Skeletal muscle tissue (tissue), 4 donors: ENCODE measurements around the gene GBA2. TPM values are rescaled to one million over a fixed set of nuclear protein-coding genes. Genes with fewer than 3 reads are reported as not detected.

ENCODE experiments used
- H3K27ac ChIP-seq: one replicate; pipeline ENCODE4 v1.7.0; 2013; ENCODE audit warnings: mild to moderate bottlenecking, low read depth, low read length, inconsistent platforms
- H3K27me3 ChIP-seq, 3 donors: one replicate each; pipeline ENCODE4 v1.7.0; 2013; ENCODE audit warnings: low read length in 3 of 3; ENCODE audit not compliant: control insufficient read depth in 3 of 3, insufficient read depth in 3 of 3
- H3K36me3 ChIP-seq, 3 donors: one replicate each; pipeline ENCODE4 v1.7.0; 2013; ENCODE audit warnings: low read length in 3 of 3; ENCODE audit not compliant: control insufficient read depth in 3 of 3, insufficient read depth in 3 of 3
- H3K4me1 ChIP-seq, 3 donors: one replicate each; pipeline ENCODE4 v1.7.0; 2013; ENCODE audit warnings: low read length in 3 of 3, mild to moderate bottlenecking in 3 of 3; ENCODE audit not compliant: control insufficient read depth in 3 of 3, insufficient read depth in 3 of 3
- H3K4me3 ChIP-seq, 3 donors: one replicate each; pipeline ENCODE4 v1.7.0; 2013; ENCODE audit warnings: low read length in 3 of 3
- H3K9ac ChIP-seq, 3 donors: one replicate each; pipeline ENCODE4 v1.7.0; 2013; ENCODE audit warnings: low read length in 3 of 3, mild to moderate bottlenecking in 3 of 3, moderate library complexity in 2 of 3, low read depth in 1 of 3
- H3K9me3 ChIP-seq, 3 donors: one replicate each; pipeline ENCODE4 v1.7.0; 2013; ENCODE audit warnings: low read length in 3 of 3; ENCODE audit not compliant: control insufficient read depth in 3 of 3
- total RNA-seq: library from RNA; depleted of rRNA; stranded (reverse); fragments of >200 nt; gene quantifications from one replicate; pipeline ENCODE4 v1.2.3, GENCODE V29; 2014
- donor health status: Osteomylitis.

The GBA2 gene
- total RNA-seq, 1 donor from 2014 or later, result 31.3 TPM

GRCh38 chr9:35756275-35757225, 7.5 kb upstream of the GBA2 start:
- Histone ChIP-seq H3K9ac (peak overlapping the region; percentile 82 to 92 (median 85)), H3K27me3 (no peaks in the 10 kb centered on the region), H3K4me1 (peaks cover 17 to 22% (median 20%) of the 10 kb centered on the region in 3 donors), H3K36me3 (peaks cover 35 to 43% (median 38%) of the 10 kb centered on the region in 3 donors), H3K9me3 (no peaks in the 10 kb centered on the region), H3K4me3 (peak overlapping the region; percentile 68 to 80 (median 71)), H3K27ac (peak overlapping the region; percentile 88)

DNA sequence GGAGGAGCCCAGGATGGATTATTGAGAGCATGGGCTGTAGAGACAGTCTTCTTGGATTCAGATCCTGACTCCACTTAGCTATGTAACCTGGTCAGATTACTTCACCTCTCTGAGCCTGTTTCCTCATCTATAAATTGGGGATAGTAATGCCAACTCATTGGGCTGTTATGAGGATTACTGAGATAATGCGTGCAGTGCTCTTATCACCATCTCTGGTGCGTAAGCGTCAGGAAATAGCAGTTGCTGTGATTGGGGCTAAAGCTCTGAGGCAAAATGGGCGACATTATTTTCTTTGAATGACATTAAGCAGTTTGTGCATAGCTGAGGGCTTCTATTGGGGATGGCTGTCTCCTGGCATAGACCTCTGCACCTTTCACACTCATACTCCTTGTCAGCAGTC, 6.0 kb upstream of the GBA2 start:
- no peaks in the 10 kb centered on the region for H3K9me3 ChIP-seq
- no peak overlapping the region for H3K27ac ChIP-seq
- no peaks in the 10 kb centered on the region for H3K27me3 ChIP-seq
- no peak overlapping the region for H3K9ac ChIP-seq
- H3K4me1 ChIP-seq, result peaks cover 27 to 32% (median 27%) of the 10 kb centered on the region in 3 donors
- peaks cover 46 to 54% (median 51%) of the 10 kb centered on the region in 3 donors for H3K36me3 ChIP-seq
- no peak overlapping the region for H3K4me3 ChIP-seq

- peaks cover 46 to 54% (median 52%) of the 10 kb centered on the region in 3 donors for H3K36me3 ChIP-seq
- peaks cover 34 to 38% (median 35%) of the 10 kb centered on the region in 3 donors for H3K4me1 ChIP-seq
- no peak within 1 kb of the TSS for H3K4me3 ChIP-seq
- no peak within 1 kb of the TSS for H3K27ac ChIP-seq
- H3K9me3 ChIP-seq, result no peaks in the 10 kb centered on the region
- no peaks in the 10 kb centered on the region for H3K27me3 ChIP-seq
- no peak within 1 kb of the TSS for H3K9ac ChIP-seq
These were observed 5.2 kb upstream of the GBA2 start, which contains the start of gene MSMP for GRCh38 chr9:35754264-35754663. Gene MSMP, minus strand, starts transcription at chr9:35754276. Its CDS starts 147 bp downstream, at chr9:35754129.

GRCh38 chr9:35753466-35753865, 4.4 kb upstream of the GBA2 start:
- H3K4me3 ChIP-seq, result no peak overlapping the region
- H3K27me3 ChIP-seq, result no peaks in the 10 kb centered on the region
- peaks cover 47 to 54% (median 52%) of the 10 kb centered on the region in 3 donors for H3K36me3 ChIP-seq
- H3K9ac ChIP-seq, result no peak overlapping the region
- peaks cover 28 to 38% (median 36%) of the 10 kb centered on the region in 3 donors for H3K4me1 ChIP-seq
- H3K27ac ChIP-seq, result no peak overlapping the region
- no peaks in the 10 kb centered on the region for H3K9me3 ChIP-seq

DNA sequence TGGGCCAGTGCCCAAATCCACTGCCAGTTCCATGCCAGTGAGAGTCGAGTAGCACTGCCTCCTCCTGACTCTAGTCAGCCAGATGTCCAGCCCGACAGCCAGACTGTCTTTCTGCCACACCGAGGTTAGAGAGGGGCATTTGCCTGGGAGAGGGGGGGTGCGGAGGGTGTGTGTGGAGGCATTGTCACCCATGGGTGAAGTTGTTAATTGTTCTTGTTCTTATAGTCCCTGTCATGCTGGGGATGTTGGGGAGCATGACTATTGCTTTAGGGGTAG, 1.2 kb upstream of the GBA2 start:
- Histone ChIP-seq H3K36me3 (peaks cover 49 to 54% (median 53%) of the 10 kb centered on the region in 3 donors), H3K27ac (peak overlapping the region; percentile 92), H3K4me1 (peaks cover 41 to 49% (median 46%) of the 10 kb centered on the region in 3 donors), H3K9me3 (no peaks in the 10 kb centered on the region), H3K9ac (peak overlapping the region; percentile 96 to 97 (median 96)), H3K4me3 (peak overlapping the region; percentile 84 to 91 (median 87)), H3K27me3 (no peaks in the 10 kb centered on the region)

DNA sequence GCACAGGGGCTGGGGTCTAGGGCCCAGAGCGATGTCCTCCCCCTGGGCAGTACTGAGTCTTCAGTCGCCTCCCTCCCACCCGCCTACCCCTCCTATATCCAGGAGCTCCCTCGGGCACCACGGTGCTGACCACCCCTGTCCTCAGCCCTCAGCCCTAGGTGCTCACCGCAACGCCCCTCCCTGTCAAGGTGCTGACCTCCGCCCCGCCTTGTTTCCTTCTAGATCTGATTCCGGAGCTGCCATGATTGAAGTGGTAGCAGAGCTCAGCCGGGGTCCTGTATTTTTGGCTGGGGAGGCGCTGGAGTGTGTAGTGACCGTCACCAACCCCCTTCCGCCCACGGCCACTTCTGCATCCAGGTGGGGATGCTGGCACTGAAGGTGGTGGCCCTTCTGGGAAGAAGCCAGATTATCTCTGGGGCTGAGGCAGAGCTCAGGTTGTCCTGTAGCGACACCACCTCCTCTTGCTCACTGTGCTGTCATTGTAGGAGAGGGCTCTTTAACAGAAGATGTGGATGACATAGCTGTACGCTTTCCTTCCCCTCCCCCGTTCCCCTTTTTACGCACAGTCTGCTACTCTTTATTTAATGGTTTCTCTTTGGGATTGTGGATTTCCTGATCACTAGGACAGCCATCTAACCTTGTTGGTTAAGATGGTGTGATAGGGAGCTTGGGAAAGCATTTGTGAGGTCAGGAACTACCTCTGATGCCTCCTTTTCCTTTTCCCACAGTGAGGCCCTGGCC, 657 bp upstream of the GBA2 start:
- peak overlapping the region; percentile 92 for H3K27ac ChIP-seq
- no peaks in the 10 kb centered on the region for H3K27me3 ChIP-seq
- peaks cover 46 to 53% (median 48%) of the 10 kb centered on the region in 3 donors for H3K36me3 ChIP-seq
- peaks cover 41 to 50% (median 46%) of the 10 kb centered on the region in 3 donors for H3K4me1 ChIP-seq
- H3K4me3 ChIP-seq, result peak overlapping the region; percentile 84 to 91 (median 87)
- no peaks in the 10 kb centered on the region for H3K9me3 ChIP-seq
- H3K9ac ChIP-seq, result peak overlapping the region; percentile 96 to 97 (median 96)

DNA sequence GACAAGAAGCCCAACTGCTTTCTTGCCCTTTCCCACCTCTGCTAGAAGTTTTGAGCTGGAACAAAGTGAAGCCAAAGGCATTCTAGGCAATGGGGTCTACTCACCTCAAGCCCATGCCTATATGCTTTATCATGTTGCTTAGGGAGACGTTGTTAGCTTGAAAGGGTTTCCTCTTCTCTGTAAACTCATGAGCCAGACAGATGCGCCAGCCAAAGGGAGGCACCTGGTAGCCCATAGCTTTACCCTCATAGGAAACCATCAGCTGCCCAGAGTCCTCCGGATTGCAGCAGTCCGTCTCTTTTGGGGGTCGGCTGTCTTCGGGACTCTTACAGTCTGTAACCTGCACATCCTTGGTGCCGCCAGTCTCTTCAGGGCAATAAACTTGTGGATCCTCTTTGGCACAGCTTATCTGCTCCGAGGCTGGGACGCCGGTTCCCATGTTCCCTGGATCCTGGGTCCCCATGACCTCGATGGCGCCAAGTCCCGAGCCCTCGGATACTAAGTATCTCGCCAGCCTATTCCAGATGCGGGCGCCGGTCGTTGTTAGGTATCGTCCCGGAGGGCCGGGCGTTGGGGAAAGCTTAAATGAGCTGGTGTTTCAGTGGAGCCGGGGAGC, 678 bp downstream of the GBA2 start:
- peaks cover 45 to 62% (median 50%) of the 10 kb centered on the region in 3 donors for H3K4me1 ChIP-seq
- H3K27ac ChIP-seq, result peak overlapping the region; percentile 92
- H3K27me3 ChIP-seq, result no peaks in the 10 kb centered on the region
- H3K9me3 ChIP-seq, result no peaks in the 10 kb centered on the region
- peak overlapping the region; percentile 79 to 97 (median 96) for H3K9ac ChIP-seq
- H3K36me3 ChIP-seq, result peaks cover 47 to 52% (median 48%) of the 10 kb centered on the region in 3 donors
- peak overlapping the region; percentile 84 to 89 (median 87) for H3K4me3 ChIP-seq

GRCh38 chr9:35746583-35746982, 2.4 kb downstream of the GBA2 start:
- H3K36me3 ChIP-seq, result peaks cover 44 to 52% (median 48%) of the 10 kb centered on the region in 3 donors
- peaks cover 45 to 62% (median 50%) of the 10 kb centered on the region in 3 donors for H3K4me1 ChIP-seq
- H3K9ac ChIP-seq, result peak overlapping the region; percentile 79 to 97 (median 96)
- no peak overlapping the region for H3K27ac ChIP-seq
- H3K9me3 ChIP-seq, result no peaks in the 10 kb centered on the region
- peak overlapping the region; percentile 84 to 89 (median 87) for H3K4me3 ChIP-seq
- no peaks in the 10 kb centered on the region for H3K27me3 ChIP-seq

- no peaks in the 10 kb centered on the region for H3K27me3 ChIP-seq
- H3K9me3 ChIP-seq, result no peaks in the 10 kb centered on the region
- peak overlapping the region; percentile 33 to 58 (median 52) for H3K9ac ChIP-seq
- H3K4me3 ChIP-seq, result peak overlapping the region; percentile 33 to 84 (median 49)
- H3K27ac ChIP-seq, result no peak overlapping the region
- H3K4me1 ChIP-seq, result peaks cover 44 to 57% (median 44%) of the 10 kb centered on the region in 3 donors
- H3K36me3 ChIP-seq, result peaks cover 42 to 52% (median 45%) of the 10 kb centered on the region in 3 donors
These were observed 3.5 kb downstream of the GBA2 start for GRCh38 chr9:35745569-35745968.
